ENCODE measurements around the gene GAL3ST3. TPM values are rescaled to one million over a fixed set of nuclear protein-coding genes. Genes with fewer than 3 reads are reported as not detected.
"Not testable (repeated sequence)": the region's sequence is repeated elsewhere in the genome, so short reads cannot be mapped to it uniquely, and the experiment has no call there.

Gene GAL3ST3
- total RNA-seq, 6 donors from 2014 or later, result 2.4 TPM; not detected in 5

- Histone ChIP-seq H3K27me3 (no peaks in the 10 kb centered on the region), H3K36me3 (no peaks in the 10 kb centered on the region), H3K4me3 (no peak overlapping the region), H3K27ac (no peak overlapping the region), H3K4me1 (no peaks in the 10 kb centered on the region), H3K9me3 (no peaks in the 10 kb centered on the region)
- 68 to 83% methylated on average over 5 of the region's 5 CpGs for WGBS, 2 donors
- ATAC-seq (ENCODE audit: low FRiP score in 2 of 2) (no peak), DNase-seq (no peak)
- TF ChIP-seq EP300 (IDR thresholded peaks at IDR 0.05), result no peak
- TF ChIP-seq CTCF (IDR thresholded peaks at IDR 0.05), result no peak
- no peak for TF ChIP-seq POLR2A (IDR thresholded peaks at IDR 0.05)
- TF ChIP-seq POLR2AphosphoS5 (IDR thresholded peaks at IDR 0.05), result no peak
Observed at GRCh38 chr11:66036334-66036710, 12.6 kb downstream of the GAL3ST3 start.

GRCh38 chr11:66035653-66036333, 13.2 kb downstream of the GAL3ST3 start:
- Histone ChIP-seq H3K4me3 (no peak overlapping the region), H3K4me1 (no peaks in the 10 kb centered on the region), H3K9me3 (no peaks in the 10 kb centered on the region), H3K27me3 (no peaks in the 10 kb centered on the region), H3K27ac (no peak overlapping the region), H3K36me3 (no peaks in the 10 kb centered on the region)
- no peak for ATAC-seq (ENCODE audit: low FRiP score in 2 of 2)
- no peak for DNase-seq
- no peak for TF ChIP-seq POLR2A (IDR thresholded peaks at IDR 0.05)
- TF ChIP-seq POLR2AphosphoS5 (IDR thresholded peaks at IDR 0.05), result no peak
- TF ChIP-seq CTCF (IDR thresholded peaks at IDR 0.05), result no peak
- TF ChIP-seq EP300 (IDR thresholded peaks at IDR 0.05), result no peak
- 66 to 77% methylated on average over 9 of the region's 9 CpGs for WGBS, 2 donors

- TF ChIP-seq EP300 (IDR thresholded peaks at IDR 0.05), result no peak
- no peak for TF ChIP-seq POLR2AphosphoS5 (IDR thresholded peaks at IDR 0.05)
- TF ChIP-seq CTCF (IDR thresholded peaks at IDR 0.05), result no peak
- TF ChIP-seq POLR2A (IDR thresholded peaks at IDR 0.05), result no peak
- no peak for ATAC-seq (ENCODE audit: low FRiP score in 2 of 2)
- Histone ChIP-seq H3K9me3 (no peaks in the 10 kb centered on the region), H3K27ac (no peak overlapping the region), H3K4me3 (no peak overlapping the region), H3K36me3 (no peaks in the 10 kb centered on the region), H3K4me1 (no peaks in the 10 kb centered on the region), H3K27me3 (no peaks in the 10 kb centered on the region)
- 83 to 85% methylated on average over 8 of the region's 8 CpGs for WGBS, 2 donors
- DNase-seq, result no peak
Observed at GRCh38 chr11:66032957-66033735, 15.8 kb downstream of the GAL3ST3 start.

- Histone ChIP-seq H3K4me1 (peaks cover 14 to 20% (median 17%) of the 10 kb centered on the region in 4 donors), H3K27ac (no peak within 1 kb of the TSS), H3K27me3 (no peaks in the 10 kb centered on the region), H3K4me3 (no peak within 1 kb of the TSS), H3K36me3 (no peaks in the 10 kb centered on the region), H3K9me3 (no peaks in the 10 kb centered on the region)
- ATAC-seq (ENCODE audit: low FRiP score in 2 of 2) (no peak), DNase-seq (peak in 1 of 2 donors; percentile 30)
- 89 to 90% methylated on average over 17 to 18 of the region's 18 CpGs for WGBS, 2 donors
- TF ChIP-seq EP300 (IDR thresholded peaks at IDR 0.05), result no peak
- no peak for TF ChIP-seq CTCF (IDR thresholded peaks at IDR 0.05)
- TF ChIP-seq POLR2AphosphoS5 (IDR thresholded peaks at IDR 0.05), result no peak
- no peak for TF ChIP-seq POLR2A (IDR thresholded peaks at IDR 0.05)
Observed at GRCh38 chr11:66026017-66026529, 22.9 kb downstream of the GAL3ST3 start, which contains the start of gene CATSPER1. Gene CATSPER1, minus strand, starts transcription at chr11:66026479. Its CDS starts 100 bp downstream, at chr11:66026379.

- not testable (repeated sequence) for H3K27ac ChIP-seq; ATAC-seq (ENCODE audit: low FRiP score in 2 of 2); H3K36me3 ChIP-seq; H3K4me3 ChIP-seq; H3K9me3 ChIP-seq; H3K27me3 ChIP-seq; DNase-seq
- 80 to 85% methylated on average over 5 of the region's 5 CpGs for WGBS, 2 donors
- peaks cover 14 to 25% (median 20%) of the 10 kb centered on the region in 4 donors for H3K4me1 ChIP-seq
Observed at GRCh38 chr11:66023186-66023440, 25.8 kb downstream of the GAL3ST3 start.
